GM12892 (cell line): ENCODE results near the gene ACYP2.

Experiments
- POLR2A ChIP-seq: IDR thresholded peaks from 2 replicates; pipeline ENCODE4 v1.6.1; 2011; ENCODE audit warnings: low read depth, low read length, control low read depth
- POLR2AphosphoS5 ChIP-seq: IDR thresholded peaks from 2 replicates; pipeline ENCODE4 v1.6.1; 2011; ENCODE audit warnings: low read depth, low read length, control low read depth

GRCh38 chr2:54353216-54353615, 237.8 kb downstream of the ACYP2 start:
- TF ChIP-seq POLR2A (no peak), POLR2AphosphoS5 (no peak)
